HS-27A (cell line): Measurements from ENCODE around the gene CTXND2.
"Not testable (repeated sequence)": the region's sequence is repeated elsewhere in the genome, so short reads cannot be mapped to it uniquely, and the experiment has no call there.

ENCODE experiments used
- DNase-seq: peaks from one replicate; pipeline ENCODE4 v3.0.0-alpha.2; 2012; ENCODE audit warnings: low read depth, missing footprints

Gene CTXND2

GRCh38 chr1:150887018-150887417, at the start of gene CTXND2:
TSS of gene CTXND2 (plus strand) at chr1:150887136. CDS start at chr1:150912315, 25,179 bp downstream.
- no peak for DNase-seq

DNA sequence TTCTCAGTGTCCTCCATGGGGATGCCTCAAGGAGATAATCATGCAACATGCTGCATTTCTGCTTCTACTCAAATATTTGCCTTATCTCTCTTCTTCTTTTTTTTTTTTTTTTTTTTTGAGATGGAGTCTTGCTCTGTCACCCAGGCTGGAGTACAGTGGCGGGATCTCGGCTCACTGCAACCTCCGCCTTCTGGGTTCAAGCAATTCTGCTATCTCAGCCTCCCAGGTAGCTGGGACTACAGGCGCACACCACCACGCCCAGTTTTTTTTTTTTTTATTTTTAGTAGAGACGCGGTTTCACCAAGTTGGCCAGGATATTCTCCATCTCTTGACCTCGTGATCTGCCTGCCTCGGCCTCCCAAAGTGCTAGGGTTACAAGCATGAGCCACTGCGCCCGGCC, 46.1 kb upstream of the CTXND2 start:
- DNase-seq: not testable (repeated sequence)

DNA sequence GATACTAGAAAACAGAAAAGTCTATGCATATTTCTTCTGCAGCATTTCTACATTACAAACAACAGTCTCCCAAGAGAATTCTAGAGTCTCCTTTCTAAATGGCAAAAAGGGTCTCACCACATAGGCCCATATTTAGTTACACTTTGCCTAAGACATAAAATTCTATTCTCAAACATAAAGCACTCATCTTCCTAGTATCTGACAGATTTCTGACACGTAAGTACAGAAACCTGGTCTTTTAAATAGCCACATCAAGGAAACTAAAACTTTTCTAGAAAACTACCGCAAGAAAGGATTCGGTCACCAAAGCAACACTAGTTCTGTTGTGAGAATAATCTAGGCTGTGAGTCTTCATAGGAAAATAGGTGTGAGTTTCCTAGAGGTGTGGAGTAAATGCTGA, 45.3 kb upstream of the CTXND2 start:
- no peak for DNase-seq

DNA sequence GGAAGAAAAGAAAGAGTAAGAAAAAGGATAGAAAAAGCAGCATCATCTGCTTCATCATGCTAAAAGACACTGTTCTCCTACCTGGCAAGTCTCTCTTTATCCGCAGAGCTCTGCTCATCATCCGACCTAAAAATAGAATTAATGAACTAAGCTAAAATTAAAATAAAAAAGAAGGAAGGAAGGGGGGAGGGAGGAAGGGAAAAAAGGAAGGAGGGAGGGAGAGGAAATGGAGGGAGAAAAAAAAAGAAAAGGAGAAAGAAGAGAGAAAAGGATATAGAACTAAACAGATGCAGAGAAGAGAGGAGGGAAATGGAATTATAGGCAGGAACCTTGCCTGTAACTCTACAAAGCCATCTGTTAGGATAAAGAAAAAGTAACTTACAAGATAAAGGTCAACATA, 44.6 kb upstream of the CTXND2 start:
- DNase-seq: no peak

GRCh38 chr1:150842964-150843363, 44.0 kb upstream of the CTXND2 start:
- no peak for DNase-seq

DNA sequence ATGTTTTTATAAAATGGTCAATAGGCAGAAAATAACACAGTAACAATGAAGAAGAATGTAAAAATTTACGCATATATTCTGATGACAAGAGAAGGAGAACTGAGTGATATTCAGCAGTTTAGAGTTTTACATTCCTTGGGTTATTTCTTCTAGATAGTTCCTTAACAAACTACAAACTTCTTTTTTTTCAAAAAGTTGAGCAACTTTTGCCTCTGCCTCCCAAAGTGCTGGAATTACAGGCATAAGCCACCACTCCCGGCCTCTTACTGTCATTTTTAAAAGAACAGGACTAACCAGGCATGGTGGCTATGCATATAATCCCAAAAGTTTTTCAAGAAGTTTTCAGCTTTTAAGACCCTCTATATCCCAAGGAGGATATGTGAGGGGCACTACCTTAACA, 43.5 kb upstream of the CTXND2 start:
- no peak for DNase-seq

DNA sequence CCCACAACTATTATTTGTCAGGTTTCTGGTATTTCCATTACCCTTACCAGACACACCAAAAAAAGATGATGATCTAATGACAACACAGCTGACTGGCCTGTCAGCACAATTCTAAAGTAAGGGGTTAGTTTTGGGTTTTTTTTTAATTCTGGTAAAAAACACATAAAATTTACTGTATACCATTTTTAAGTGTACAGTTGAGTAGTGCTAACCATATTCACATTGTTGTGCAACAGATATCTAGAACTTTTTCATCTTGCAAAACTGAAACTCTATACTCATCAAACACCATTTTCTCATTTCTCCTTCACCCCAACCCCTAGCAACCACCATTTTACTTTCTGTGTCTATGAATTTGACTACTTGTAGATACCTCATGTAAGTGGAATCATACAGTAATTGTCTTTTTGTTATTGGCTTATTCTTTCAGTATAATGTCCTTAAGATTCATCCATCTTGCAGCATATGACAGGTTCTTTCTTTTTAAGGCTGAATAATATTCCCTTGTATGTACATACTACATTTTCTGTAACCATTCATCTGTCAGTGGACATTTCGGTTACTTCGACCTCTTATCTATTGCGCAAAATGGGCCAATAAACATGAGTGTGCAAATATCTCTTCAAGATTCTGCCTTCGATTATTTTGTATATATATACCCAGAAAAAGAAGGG, 40.3 kb upstream of the CTXND2 start:
- no peak for DNase-seq

DNA sequence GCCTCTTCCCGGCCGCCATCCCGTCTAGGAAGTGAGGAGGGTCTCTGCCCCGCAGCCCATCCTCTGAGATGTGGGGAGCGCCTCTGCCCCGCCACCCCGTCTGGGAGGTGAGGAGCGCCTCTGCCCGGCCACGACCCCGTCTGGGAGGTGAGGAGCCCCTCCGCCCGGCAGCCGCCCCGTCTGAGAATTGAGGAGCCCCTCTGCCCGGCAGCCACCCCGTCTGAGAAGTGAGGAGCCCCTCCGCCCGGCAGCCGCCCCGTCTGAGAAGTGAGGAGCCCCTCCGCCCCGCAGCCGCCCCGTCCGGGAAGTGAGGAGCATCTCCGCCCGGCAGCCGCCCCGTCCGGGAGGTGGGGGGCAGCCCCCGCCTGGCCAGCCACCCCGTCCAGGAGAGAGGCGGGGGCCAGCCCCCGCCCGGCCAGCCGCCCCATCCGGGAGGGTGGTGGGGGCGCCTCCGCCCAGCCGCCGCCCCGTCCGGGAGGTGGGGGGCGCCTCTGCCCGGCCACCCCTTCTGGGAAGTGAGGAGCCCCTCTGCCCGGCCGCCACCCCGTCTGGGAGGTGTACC, 36.1 kb upstream of the CTXND2 start:
- not testable (repeated sequence) for DNase-seq

- not testable (repeated sequence) for DNase-seq
Measured at GRCh38 chr1:150852734-150853133, 34.2 kb upstream of the CTXND2 start.

- DNase-seq: no peak
Measured at GRCh38 chr1:150863724-150864123, 23.2 kb upstream of the CTXND2 start.

DNA sequence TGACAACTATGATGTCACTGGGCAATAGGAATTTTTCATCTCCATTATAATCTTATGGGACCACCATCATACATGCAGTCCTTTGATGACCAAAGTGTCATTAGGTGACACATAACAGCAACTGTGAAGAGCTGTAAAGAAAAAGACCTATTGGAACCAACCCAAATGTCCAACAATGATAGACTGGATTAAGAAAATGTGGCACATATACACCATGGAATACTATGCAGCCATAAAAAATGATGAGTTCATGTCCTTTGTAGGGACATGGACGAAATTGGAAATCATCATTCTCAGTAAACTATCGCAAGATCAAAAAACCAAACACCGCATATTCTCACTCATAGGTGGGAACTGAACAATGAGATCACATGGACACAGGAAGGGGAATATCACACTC, 22.7 kb upstream of the CTXND2 start:
- not testable (repeated sequence) for DNase-seq

DNA sequence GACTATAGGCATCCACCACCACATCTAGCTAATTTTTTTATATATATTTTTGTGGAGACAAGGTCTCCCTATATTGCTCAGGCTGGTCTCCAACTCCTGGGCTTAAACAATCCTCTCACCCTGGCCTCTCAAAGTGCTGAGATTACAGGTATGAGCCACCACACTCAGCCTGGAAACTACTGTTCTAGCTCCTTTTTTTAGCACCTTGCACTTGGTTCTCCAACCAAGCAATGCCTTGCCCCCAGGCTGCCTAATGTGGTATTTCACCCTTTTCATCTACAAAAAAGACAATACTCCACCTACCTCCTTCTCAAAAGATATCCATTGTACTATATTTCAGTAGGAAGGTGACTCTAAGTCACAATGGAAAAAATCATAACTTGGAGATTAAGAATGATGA, 17.3 kb upstream of the CTXND2 start:
- no peak for DNase-seq

DNA sequence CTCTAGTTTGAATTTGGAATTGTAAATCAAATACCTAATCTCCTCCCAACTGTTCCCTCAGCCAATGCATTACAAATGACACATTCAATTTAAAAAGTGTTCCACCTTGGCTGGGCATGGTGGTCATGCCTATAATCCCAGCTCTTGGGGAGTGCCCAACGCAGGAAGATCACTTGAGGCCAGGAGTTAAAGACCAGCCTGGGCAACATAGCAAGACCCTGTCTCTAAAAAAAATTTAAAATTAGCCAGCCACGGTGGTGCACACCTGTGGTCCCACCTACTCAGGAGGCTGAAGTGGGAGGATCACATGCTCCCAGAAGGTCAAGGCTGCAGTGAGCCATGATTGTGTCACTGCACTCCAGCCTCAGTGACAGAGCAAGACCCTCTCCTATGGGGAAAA, 14.4 kb upstream of the CTXND2 start:
- DNase-seq: no peak

DNA sequence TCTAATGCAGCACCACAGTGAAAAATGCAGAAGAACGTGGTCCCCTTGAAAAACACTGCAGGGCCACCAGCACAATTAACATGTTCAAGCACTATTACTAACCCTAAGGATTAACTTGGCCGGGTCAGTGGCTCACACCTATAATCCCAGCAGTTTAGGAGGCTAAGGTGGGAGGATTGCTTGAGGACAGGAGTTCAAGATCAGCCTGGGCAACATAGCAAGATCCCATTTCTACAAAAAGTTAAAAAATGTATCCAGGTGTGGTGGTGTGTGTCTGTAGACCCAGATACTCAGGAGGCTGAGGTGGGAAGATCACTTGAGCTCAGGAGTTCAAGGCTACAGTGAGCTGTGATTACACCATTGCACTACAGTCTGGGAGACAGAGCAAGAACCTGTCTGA, 13.4 kb upstream of the CTXND2 start:
- DNase-seq: no peak

- DNase-seq: no peak
Measured at GRCh38 chr1:150874455-150875196, 12.3 kb upstream of the CTXND2 start.

GRCh38 chr1:150875197-150876118, 11.5 kb upstream of the CTXND2 start:
- DNase-seq: no peak

DNA sequence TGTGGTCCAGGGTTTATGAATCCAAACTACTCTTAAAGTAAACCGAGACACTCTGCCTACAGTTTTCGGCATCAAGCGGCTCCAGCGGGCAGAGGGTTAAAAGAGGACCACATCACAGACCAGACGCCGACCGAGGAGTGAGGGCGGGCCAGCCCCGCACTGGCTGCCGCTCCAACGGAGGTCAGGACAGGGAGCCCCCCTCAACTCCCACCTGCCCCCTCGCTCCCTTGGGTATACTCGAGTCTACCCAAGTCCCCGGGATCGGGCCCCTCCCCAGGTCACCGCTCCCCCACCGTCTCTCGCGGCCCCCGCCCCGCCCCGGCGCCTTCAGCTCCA, 10.8 kb upstream of the CTXND2 start:
- DNase-seq: peak; percentile 22

GRCh38 chr1:150878931-150879330, 8.0 kb upstream of the CTXND2 start:
- DNase-seq: not testable (repeated sequence)

GRCh38 chr1:150881331-150882070, 5.4 kb upstream of the CTXND2 start:
- peak; percentile 35 for DNase-seq

GRCh38 chr1:150883121-150883520, 3.8 kb upstream of the CTXND2 start:
- not testable (repeated sequence) for DNase-seq

- no peak for DNase-seq
Measured at GRCh38 chr1:150888727-150889126, 1.8 kb downstream of the CTXND2 start.

DNA sequence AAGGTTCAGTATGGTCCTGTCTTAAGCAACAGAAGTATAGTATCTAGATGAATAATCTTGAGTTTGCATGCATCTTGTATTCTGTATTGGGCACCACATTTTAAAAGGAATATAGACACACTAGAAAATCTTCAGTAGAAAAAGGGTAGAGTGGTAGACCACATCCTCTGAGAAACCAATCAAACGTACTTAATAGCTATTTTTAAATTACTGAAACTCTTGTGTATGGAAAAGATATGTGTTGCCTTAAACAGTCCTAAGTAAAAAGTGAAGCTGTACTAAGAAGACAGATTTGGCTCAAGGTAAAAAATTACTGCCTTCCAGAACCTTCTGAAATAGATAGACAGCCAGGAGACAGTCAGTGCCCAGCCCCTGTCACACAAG, 3.1 kb downstream of the CTXND2 start:
- no peak for DNase-seq
